T1000 (cell line): ENCODE results near the gene RPL39L.
"Not testable (repeated sequence)": the region's sequence is repeated elsewhere in the genome, so short reads cannot be mapped to it uniquely, and the experiment has no call there.

Source experiments
- DNase-seq: peaks from one replicate; lab custom pipeline; 2025; ENCODE audit warnings: mixed read lengths; lab: John Stamatoyannopoulos, UW

The RPL39L gene

DNA sequence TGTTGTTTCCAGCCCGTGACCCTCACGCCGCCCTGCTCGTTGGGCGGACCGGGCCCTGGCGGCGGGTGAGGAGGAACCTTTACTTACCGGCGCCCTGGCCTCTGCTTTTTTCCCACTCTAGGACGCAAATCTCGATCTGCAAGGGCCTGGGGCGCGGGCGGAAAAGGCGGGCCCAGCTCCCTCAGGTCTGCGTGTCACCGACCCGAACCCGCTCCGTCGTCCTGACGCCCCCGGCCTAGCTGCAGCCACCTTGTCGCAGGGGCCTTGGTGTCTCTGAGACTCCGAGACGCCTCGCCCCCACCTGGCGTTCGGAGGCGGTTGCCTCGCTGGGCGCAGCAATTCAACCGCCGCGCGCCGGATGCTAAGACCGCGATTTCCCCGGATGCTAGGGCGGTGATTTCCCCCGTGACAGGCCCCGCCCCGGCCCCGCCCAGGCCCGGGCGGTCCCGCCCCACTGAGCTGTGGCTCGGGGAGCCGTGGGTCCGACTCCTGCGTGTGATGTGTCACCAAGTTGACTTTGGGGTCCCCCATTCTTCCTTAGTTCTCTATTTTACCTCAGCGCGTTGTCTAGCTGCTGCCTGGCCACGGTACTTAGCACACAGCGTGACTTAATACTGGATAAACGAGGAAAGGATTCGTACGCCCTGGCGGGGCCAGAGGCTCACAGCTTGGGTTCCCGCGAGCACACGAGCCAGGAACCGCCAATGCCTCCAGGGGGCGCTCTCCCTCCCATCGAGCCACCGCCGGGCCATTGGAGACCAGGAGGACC, at the start of gene RPL39L:
TSS of gene RPL39L (minus strand) at position 371 of the 769 bp plus-strand sequence. CDS start 18,196 bp downstream, outside the sequence.
- DNase-seq: peak; percentile 77

DNA sequence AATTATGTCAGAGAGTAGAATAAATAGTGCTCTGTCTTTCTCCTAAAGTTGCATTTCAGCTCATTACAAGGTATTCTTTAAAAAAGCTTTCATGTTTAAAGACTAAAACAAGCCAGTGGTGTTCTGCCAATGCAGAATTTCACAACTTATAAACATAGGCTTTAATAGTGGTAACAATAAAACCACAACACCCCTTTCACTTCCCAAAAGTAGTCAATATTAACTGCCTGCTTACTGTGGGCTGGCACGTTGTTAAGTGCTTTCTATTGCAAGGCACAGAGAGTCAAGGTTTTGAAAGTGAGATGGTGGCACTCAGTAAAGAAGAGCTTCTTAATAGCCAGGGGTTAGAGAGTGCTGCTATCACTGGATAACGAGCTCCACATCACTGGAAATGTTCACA, 49.6 kb upstream of the RPL39L start:
- DNase-seq: no peak

GRCh38 chr3:187186801-187187421, 47.6 kb upstream of the RPL39L start:
- peak; percentile 61 for DNase-seq

DNA sequence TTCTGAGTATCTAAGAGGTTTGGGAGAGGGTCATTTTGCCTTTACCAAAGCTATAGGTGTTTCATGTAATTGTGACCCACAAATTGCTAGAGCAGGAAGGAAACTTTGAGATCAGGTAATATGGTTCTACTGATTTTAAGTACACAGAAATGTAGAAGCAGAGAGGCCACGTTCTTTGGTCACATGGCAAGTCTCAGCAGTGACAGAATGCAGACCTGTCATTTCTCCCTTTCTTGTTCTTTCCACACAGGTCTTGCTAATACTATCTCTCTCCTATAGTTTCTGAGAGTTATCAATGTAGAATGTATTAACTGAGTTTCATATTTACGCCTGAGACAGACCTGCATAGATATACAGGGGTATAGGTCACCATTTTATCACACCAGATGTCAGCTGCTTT, 47.1 kb upstream of the RPL39L start:
- no peak for DNase-seq

DNA sequence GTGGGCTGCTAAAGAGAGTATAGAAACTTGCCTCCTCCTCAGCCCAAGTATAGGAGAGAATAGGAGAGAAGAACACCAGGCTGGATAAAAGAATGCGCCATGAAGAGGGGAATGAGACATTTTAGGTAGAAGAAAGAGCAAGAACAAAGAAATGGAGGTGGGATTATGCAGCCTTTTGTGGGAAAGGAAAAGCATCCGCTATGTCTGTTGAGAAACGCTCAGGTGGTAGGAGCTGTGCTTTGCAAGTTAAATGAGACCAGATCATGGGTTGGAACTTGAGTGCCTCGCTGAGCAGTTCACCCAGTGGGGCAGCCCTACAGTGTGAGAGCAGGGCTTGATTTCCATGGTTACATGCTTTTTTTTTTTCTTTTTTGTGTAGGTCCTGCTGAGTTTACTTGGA, 46.5 kb upstream of the RPL39L start:
- no peak for DNase-seq

DNA sequence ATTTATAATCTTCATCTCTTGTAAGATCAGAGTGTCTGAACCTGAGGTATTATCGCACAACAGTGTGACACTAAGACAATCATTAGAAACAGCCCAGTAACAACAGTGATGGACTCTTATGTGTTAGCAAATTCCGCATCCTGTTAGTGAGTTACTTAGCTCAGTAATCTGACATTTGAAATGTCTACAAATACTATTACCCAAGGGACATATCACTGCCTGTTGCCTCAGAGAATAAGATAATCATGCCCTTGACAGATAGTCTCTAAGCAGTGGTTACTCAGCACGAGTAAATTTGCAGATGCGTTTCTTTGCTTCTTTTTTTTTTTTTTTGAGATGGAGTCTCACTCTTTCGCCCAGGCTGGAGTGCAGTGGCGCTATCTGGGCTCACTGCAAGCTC, 44.6 kb upstream of the RPL39L start:
- no peak for DNase-seq

DNA sequence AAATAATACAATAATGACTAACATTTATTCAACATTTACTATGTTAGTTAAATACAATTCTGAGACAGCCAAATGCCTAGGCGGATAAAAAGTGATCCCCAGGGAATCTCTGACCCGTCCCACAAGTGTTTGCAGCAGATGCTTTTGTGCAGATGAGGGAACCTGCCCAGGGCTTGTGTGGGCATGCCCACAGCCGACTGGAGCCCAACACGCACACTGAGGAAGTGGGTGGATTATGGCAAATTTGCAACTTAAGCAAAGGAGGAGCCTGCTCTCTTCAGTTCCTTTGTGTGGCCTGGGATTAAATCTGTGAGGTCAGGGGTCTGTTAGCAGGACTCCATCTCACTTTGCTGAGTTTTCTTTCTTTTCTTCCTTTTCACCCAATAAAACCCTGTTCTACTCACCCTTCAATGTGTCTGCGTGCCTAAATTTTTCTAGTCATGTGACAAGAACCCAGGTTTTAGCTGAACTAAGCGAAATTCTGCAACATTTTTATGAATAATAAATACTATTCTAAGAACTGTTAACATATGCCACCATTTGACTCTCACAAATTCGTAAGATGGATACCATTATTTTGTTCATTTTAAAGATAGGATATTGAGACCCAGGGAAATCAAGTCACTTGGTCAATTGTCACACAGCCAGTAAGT, 44.0 kb upstream of the RPL39L start:
- DNase-seq: peak; percentile 53

DNA sequence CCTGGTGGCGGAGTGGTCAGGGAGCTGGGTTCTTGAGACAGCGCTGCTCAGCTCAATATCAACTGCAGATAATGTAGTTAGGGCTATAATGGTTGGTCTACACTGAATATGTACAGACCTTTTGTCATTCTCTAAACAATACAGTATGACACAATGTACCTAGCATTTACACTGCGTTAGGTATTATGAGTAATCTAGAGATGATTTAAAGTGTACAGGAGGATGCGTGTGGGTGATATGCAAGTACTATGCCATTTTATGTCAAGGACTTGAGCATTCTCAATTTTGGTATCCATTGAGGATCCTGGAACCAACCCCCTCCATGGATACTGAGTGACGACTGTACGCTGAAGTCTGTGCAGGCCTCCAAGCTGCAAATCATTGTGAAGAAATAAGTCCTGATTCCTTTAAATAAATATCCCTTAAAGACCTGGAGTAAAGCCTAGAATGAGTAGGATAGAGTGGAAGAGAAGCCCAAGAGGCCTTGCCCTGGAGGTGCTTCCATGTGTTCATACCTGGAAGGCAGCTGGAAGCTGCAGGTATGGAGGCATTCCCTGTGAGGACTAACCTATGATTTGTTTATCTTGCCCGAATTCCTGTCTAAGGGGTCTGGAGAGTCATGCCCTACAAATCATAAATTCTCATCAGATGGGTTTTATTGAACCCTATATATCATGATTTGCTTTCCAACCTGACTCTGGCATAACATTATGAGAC, 42.3 kb upstream of the RPL39L start:
- DNase-seq: no peak

GRCh38 chr3:187172929-187173328, 33.6 kb upstream of the RPL39L start:
- DNase-seq: no peak

GRCh38 chr3:187170911-187171310, 31.6 kb upstream of the RPL39L start:
- DNase-seq: not testable (repeated sequence)

DNA sequence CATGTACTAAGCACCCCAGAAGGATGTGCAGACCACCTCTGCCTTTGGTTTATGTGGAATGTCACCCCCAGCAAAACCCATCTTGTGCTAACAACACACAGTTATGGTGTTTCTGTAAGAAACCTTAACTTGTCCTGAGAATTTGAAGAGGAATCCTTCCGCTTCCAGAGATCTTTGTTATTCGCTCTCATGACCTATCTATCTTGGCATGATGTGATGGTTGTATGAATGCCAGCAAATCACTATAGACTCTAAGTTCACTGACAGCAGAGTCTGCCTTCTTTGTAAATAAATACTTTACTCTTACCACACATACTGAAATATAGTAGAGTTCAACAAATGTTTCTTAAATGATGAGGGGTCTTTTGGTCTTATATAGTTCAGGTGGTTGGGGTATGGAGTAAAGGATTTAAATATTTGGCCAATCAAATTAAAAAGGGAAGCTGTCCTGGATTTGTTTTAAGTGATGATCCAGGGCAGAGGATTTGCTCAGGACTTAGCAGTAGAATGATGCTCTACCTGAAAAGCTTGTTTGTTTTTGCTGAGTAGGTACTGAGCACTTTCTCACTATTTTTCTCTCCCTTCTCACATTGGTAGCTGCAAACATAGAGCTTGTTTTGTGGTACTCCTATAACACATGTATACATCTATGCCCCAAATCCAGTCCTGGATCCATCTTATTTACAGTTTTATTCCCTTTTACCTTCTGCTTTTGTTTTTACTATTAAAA, 30.1 kb upstream of the RPL39L start:
- DNase-seq: no peak

GRCh38 chr3:187167777-187168176, 28.5 kb upstream of the RPL39L start:
- no peak for DNase-seq

DNA sequence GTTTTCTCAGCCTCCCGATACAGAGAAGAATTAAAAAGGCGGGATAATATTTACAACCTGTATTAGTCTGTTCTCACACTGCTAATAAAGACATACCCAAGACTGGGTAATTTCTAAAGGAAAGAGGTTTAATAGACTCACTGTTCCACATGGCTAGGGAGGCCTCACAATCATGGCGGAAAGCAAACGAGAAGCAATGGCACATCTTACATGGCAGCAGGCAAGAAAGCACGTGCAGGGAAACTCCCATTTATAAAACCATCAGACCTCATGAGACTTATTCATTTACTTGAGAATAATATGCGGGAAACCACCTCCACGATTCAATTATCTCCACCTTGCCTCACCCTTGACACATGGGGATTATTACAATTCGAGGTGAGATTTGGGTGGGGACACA, 27.5 kb upstream of the RPL39L start:
- DNase-seq: no peak

DNA sequence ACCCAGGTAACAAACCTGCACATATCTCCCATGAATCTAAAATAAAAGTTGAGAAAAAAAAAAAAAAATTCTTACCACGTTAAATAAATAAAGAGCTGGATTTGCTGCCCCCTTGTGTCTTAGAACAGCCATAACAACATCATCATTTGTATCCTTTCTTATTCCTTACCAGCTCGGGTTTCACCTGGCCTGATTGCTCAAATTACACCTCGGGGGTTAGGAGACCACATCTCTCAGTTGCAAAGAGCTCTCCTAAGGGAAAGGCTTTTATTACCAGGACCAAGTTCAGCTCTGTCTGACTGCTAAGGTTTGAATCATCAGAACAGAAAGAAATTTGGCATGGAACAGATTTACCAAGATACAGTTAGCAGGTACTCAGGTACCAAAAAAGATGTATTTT, 25.8 kb upstream of the RPL39L start:
- no peak for DNase-seq

DNA sequence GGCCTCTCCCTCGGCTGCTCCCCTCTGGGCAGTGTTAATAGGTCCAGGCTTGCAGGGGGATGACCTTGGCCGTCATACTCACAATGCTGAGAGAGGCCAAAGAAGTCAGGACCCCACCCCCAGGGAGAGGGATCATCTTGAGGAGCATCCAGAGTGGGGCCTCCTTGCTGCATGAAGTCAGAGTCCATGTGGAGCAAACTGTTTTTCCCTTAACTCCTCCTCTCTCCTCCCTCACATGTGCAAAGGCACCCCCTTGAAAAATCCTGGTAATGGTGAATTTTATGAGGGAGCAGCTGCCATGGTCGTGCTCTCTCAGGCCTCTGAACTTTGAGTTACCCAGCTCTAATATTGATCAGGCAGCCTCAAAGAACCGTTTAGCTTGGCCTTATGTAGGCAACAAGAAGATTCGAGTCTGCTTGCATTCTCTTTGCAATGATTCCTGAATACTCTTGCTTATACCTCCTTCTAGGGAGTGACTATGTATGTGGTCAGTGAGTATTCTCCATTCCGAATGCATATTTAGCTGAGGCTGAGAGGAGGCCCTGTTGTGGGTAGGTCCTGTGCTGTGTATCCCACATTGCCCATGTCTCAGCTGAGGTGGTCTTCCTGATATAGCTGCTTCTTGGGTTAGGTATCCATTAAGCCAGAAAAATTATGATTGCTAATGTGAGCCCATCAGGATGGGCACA, 23.1 kb upstream of the RPL39L start:
- no peak for DNase-seq

- no peak for DNase-seq
These were observed 22.3 kb upstream of the RPL39L start for GRCh38 chr3:187161556-187161955.

GRCh38 chr3:187150599-187150998, 11.3 kb upstream of the RPL39L start:
- no peak for DNase-seq

- no peak for DNase-seq
These were observed 10.9 kb upstream of the RPL39L start for GRCh38 chr3:187150186-187150585.

GRCh38 chr3:187146389-187146788, 7.1 kb upstream of the RPL39L start:
- no peak for DNase-seq

DNA sequence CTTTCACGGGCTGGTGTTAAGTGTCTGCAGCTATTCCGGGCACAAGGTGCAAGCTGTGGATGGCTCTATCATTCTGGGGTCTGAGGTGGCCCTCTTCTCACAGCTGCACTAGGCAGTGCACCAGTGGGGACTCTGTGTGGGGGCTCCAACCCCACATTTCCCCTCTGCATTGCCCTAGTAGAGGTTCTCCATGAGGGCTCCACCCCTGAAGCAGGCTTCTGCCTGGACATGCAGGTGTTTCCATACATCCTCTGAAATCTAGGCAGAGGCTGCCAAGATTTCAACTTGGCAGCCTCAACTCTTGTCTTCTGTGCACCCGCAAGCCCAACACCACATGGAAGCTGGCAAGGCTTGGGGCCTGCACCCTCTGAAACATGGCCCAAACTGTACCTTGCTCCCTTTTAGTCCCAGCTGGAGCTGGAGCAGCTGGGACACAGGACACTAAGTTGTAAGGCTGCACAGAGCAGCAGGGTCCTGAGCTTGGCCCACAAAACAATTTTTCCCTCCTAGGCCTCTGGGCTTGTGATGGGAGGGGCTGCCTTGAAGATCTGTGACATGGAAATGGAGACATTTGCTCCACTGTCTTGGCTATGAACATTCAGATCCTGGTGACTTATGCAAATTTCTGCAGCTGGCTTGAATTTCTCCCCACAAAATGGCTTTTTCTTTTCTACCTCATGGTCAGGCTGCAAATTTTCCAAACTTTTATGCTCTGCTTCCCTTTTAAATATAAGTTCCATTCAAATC, 6.0 kb upstream of the RPL39L start:
- DNase-seq: no peak

DNA sequence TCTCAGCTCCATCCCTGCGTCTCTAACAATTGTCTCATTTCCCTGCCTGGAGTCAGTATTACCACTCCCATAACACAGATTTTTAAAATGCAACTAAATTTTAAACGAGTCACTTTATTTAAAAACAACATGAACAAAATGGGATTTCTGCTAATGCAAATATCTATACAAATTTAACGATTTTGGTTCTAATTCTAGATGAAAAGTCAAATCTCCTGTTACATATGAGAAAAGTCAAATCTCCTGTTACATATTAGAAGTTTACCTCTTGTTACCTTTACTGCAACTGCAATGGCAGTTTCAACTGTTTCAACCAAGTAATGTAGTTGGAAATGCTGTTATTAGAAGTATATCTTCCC, 578 bp upstream of the RPL39L start:
- DNase-seq: no peak
